NCI-H748 (cell line): ENCODE measurements around the gene SCUBE1.

ENCODE experiments used
- DNase-seq: peaks from one replicate; lab custom pipeline; 2025; ENCODE audit not compliant: unreplicated experiment; lab: John Stamatoyannopoulos, UW

The SCUBE1 gene

DNA sequence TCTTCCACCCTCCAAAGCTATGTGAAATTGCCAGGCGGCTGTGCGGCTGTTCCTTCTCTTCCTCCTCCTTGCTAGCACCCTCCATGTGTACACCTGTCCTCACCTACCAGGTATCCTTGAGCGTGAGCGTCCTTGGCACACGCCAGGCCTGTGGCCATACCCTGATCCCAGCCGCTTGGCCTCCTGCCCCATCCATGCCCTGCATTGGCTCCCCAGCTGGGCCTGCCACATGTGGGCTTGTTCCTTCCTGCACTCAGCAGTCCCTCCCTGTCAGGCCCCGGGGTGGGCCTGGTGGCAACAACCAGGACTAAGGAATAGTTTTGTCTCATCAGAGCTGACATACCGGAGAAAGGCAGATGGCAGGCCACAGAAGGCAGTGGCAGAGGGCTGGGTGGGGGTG, 40.0 kb downstream of the SCUBE1 start:
- no peak for DNase-seq

DNA sequence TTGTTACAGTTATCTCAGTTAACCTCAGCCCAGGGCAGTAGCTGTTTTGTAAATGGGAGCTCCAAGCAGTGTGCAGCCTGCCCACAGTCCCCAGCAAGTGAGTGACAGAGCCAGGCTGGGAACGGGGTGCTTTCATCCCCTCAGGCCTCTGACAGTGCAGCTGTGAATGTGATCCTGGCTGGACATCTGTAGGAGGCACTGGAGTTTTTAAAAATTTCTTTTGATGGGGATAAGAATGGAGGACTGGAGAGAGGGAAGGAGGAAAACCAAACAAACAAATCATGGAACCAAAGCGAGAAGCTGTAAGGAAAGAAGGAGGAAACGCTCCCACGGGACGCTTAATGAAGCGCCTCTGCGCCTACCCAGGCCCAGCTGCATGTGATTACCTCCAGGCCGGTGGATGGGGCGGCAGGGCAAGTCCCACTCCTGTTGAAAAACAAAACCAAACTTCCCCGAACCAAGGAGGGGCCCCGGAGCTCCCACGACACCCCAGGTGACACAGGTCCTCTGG, 40.6 kb downstream of the SCUBE1 start:
- DNase-seq = no peak

DNA sequence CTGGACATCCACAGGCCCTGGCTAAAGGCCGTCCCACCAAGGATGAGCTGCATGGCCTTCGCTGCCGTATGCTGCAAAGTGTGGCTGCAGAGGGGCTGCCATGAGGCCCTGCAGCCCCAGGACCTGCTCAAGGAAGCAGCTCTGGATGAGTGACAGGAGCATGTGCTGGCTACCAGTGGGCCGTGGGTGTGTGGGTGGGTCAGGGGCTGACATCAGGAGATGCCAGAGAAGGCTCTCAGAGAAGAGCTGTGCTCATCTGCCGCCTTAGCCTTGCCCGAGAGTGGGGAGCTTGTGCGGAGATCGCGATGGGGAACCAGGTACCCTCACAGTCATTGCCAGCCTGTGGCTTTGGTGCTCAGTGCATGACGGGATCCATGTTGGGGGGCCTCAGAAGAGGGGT, 41.3 kb downstream of the SCUBE1 start:
- no peak for DNase-seq

DNA sequence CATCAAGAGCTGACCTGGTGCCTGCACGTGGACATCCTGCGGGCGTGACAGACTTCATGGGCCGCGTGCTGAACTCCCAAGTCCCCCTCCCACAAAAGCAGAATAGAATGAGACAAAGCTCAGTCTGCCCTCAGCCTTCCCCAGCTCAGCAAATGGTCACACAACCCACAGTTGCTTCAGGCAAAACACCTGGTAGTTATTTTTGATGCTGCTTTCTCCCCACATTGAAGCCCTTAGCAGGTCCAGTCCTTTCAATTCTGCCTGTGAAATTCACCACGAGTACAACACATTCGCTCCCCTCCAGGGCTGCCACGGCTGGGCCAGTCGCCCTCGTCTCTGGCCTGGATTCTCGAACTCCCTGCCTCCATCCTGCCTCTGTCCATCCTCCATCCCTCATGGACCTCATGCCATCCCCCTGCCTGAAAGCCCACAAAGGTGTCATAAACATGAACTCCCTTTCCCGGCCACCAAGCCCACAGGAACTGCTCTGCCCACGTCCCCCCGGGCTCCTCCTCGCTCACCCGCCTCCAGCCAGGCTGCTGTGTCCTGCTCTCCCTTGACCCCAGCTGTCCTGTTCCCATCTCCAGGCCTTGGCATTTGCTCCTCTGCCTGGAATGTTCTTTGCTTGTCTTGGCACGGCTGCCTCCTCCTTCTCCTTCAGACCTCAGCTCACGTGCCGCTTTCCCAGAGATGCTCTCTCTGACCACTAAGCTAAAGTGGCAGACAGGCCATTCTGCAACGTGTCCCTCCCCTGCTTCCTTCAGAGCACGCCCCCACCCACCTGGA, 42.1 kb downstream of the SCUBE1 start:
- no peak for DNase-seq

DNA sequence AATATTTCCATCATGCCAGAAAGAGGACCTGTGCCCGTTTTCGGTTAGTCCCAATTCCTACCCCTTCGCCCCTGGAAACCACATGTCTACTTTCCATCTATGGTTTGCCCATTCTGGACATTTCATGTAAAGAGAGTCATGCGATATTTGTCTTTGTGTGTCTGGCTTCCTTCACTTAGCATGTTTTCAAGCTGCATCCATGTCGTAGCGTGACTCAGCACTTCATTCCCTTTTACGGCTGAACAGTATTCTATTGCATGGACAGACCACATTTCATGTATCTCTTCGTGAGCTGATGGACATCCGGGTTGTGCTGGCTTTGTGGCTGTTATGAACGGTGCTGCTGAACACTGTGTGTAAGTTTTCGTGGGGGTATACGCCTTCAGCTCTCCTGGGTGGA, 43.4 kb downstream of the SCUBE1 start:
- no peak for DNase-seq

DNA sequence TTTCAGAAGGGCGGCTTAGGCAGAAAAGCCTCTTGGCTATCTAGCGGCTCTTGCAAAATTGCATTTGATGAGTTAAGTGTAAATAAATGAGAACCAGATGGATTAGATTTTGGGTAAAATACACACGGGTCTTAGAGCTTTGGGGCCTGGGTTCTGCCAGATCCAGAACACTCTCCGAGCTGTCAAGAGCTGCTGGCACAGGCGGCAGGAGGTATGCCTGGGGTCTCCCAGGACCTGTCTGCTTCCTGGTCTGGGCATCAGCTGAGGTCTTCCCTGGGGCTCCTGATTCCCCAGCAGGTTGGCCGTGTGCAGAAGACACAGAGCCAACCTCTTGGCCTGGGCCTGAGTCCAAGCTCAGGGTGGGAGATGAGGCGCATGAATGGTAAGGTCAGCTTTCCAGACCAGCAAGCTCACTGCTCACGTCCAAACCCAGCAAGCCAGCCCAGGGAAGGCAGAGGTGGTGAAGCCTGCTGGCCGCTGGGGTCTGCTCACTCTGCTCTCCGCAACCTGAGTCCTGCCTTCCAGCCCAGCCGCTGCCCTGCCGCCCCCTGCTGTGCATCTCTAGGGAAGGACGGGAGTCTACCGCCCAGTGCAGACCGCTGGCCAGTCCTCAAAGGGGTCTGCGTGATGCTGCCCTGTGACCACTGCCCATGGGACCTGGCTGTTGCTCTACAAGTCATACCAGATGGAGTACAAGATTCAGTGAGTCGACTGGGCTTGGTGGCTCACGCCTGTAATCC, 44.9 kb downstream of the SCUBE1 start:
- DNase-seq = no peak

DNA sequence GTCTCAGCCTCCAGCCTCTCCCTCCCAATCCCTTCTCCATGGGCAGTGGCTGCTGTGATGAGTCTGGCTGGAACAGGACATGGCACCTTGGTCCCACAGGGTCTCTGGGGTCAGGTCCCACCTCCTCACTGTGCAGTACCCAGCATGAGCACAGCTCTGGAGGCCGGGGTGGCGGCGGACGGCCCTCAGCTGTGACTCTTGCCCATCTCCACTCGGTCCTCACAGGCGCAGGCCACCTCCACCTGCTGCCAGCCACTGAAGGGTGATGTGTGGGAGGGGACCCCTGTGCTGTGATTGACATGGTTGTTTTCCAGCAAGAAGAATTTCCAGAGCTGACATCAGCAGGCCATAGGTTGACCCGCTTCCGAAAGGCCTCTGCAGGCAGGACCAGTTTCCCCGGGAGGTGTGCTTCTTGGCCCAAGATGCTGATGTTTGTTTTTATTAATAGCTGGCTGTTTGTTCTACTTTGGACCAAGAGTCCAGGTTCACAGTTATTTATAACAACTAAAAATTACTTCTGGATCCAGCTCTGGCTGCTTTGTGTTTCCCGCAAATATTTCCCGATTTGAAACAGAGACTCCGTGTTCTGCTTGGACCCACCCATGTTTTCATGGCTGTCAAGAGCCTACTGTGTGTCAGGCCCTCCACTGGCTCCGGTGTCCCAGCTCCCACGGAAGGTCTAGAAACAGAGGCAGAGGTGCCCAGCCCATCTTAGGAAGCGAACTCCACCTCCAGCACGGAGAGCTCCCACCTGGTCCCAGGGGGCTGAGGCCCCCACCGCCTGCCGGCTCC, 45.7 kb downstream of the SCUBE1 start:
- no peak for DNase-seq

DNA sequence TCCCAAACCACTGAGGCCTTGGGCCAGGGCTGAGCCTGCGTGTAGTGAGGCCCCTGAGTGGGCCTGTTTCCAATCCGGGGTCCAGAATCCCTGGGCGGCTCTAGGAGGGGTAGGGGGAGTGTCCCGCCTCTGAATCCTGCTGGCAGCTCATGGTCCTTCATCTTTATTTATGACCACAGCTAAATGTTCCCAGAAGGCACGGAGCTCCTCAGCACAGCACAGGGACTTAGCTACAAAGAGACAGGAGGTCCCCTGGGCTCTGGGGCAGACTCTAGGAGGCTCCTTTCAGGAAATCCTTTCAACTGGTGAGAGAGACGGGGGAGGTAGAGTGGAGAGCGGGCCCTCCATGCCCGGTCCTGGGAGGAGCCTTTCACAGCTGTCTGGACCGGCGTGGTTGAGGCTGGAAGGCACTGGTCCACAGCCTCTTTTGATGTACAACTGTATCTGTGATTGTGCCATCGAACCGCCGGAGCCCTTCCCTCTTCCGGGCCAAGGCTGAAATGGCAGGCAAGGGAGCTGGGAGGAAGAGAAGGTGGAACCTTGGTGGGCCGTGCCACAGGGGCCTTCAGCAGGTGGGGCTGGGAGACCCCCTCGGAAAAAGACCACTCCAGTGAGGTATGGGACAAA, 46.8 kb downstream of the SCUBE1 start:
- DNase-seq = no peak

DNA sequence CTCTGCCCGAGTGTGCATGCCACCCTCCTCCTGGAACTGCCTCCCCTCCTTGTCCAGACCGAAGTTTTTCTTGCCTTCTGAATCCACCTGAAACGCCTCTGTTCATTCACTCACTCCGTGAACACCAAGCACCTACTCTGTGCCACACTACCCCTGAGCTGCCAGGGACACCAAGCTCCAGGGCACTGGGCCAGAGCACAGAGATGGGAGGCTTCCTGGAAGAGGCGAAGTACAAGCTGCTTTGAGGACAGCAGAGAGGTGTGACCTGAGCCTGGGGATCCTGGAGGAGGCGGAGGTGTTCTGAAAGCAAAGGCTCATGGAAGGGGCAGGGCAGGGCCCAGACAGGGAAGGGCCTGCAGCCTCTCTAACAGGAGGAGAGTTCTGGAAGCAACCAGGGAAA, 47.5 kb downstream of the SCUBE1 start:
- no peak for DNase-seq

DNA sequence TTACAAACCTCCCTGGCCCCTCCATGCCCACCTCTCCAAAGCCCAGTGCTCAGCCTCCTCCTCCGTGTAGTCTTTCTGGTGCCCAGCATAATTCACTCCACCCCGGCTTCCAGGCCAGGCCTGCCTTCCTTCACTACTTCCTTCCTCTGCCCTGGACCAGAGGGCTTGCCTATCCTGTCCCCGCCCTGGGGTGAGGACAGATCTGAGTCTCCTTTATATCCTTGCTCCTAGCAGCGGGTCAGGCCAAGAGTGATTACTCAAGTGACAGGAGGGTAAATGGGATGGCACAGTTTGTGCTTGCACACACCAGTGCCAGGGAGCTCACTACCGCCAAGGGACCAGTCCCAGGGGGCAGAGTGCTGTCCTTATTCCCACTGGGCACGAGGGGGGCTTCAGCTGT, 48.0 kb downstream of the SCUBE1 start:
- DNase-seq = no peak

DNA sequence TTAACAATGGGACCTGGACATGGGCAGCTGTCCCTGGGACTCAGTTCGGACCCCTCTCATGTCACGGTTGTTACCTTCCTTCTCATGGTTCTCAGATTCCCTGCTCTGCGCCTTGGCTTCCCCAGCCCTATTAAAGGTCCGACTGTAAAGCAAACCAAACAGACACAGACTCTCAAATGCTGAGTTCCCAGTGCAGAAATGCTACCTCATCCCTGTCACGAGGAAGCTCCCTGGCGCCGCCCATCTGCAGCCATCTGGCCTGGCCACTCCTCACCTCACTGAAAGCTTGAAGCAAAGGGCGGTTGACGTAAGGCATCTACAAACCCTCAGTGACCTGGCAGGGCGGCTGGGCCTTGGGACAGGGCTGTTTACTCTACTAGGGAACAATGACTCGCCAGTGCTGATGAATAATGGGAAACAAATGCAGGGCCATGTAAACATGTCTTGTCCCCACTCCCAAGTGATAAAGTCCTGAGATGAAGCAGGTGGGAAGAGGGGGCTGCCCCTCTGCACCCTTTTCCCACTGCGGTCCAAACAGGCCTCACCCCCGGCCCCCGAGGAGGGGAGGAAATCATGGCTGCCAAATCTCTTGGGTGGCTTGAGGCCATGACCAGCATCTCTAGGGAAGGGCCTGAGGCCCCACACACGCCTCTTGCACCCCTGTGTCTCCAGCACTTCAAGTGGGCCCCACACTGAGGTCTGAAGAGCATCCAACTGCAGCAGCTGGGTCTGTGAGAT, 49.3 kb downstream of the SCUBE1 start:
- DNase-seq = peak; percentile 29

DNA sequence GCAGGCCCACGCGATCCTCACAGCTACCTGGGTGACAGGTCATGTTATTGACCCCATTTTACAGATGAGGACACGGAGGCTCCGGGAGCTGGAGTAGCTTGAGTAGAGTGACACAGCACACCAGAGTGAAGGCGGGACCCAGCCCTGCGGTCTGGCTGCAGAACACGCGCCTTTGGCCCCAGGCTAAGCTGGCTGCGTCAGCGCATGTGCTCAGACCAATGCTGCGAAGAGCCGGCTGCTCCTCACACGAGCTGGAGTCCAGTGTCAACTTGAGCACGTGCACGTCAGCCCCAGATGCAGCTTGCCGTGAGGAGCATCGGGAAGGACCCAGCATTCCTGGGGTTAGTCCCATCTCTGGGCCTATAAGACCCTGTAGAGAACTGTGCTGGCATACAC, 49.9 kb downstream of the SCUBE1 start:
- DNase-seq = no peak

DNA sequence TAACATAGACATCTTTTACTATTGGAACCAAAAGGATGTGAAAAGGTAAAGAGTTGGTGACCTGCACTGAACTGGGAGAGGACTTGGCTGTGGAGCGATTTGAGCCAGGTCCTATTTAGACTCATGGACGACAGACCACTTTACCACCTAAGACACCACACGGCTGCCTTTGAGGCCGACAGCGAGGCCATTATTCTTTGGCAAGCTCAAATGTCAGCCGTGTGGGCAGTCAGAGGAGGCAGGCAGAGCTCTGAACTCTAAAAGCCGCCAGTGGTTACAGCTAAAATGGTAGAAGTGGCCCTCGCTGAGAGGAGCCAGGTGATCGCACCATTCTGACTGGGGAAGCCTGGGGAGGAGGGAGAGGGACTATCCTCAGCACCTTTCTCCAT, 50.5 kb downstream of the SCUBE1 start:
- no peak for DNase-seq

DNA sequence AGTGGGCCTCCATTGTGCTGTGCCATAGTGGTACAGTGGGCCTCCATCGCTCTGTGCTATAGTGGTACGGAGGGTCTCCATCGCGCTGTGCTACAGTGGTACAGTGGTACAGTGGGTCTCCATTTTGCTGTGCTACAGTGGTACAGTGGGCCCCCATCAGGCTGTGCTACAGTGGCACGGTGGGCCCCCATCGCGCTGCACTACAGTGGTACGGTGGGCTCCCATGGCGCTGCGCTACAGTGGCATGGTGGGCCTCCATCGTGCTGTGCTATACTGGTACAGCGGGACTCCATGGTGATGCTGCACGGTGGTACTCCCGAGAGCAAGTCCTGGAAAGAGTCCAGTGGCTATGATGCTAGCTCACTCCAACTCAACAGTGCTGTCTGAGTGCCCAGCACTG, 51.8 kb downstream of the SCUBE1 start:
- DNase-seq = no peak

DNA sequence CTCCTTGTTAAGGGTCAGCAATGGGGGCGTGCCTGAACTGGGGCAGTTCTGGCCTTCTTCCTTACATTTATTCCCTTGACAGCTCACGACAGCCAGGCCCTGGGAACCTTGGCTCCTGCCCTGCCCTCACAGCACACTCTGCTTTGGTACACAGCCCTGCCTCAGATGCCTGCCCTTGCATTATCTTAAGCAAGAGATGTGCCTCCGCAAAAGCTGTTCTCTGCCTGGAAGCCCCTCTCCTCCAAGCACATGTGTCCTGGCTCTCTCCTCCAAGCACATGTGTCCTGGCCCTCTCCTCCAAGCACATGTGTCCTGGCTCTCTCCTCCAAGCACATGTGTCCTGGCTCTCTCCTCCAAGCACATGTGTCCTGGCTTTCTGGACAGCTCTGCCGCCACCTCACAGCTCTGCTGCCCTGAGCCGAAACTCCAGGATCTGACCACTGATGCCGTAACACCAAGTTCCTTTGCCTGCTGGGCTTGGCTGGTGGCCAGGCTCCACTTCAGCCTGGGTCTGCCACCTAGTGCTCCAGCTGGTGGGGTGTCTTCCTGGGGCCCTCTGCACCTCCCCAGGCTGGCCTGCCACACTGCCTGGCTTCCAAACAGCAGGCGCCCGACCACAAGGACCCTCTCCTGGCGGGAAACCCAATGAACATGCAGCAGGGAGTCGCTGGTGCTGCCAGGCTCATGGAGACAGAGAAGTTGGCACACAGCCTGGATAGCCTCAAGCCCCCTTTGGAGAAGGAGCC, 53.0 kb downstream of the SCUBE1 start:
- no peak for DNase-seq

DNA sequence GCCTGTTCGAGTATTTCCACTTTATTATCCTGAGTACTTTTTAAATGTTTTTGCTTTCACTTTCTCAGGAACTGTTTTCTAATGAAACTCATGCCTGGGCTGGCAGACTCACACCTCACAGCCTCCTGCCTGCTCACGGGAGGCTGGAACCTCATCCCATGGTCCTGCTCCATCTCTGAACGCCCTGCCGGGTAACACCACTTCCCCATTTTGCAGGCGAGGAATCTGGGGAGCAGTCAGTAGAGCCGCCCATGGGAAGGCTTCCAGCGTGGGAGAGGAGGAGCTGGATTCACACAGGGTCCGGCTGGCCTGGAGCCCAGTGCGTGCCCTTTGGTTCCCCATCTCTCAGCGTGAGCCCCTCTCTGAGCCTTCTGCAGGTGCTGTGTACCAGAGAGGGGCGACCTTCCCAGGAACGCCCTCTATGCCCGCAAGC, 53.6 kb downstream of the SCUBE1 start:
- DNase-seq = no peak

DNA sequence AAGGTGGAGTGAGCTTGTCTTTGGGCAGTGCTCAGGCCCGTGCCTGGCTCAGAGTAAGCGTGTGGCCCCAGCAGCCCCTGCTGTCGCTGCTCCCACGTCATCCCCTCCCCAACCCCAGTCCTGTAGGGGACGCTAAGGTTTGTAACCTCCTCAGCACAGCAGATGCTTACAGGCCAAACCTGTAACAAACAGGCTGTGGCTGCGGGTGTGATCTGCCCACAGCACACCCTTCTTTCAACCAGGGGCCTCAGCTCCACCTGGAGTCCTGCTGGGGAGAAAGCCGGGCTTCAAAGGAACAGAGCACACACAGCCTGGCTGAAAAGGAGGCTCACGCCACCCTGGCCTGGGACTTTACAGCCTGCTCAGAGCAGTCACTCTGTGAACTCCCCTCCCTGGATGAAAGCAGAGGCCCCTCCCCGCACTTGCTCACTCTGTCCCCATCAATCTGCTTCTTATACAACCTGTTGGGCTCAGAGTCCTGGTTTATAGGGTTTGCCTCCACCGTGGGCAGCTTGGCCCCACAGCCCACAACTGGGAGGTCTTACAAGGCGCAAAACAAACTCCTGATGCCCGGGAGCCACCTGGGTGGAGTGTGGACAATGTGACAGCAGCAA, 54.3 kb downstream of the SCUBE1 start:
- DNase-seq = no peak

DNA sequence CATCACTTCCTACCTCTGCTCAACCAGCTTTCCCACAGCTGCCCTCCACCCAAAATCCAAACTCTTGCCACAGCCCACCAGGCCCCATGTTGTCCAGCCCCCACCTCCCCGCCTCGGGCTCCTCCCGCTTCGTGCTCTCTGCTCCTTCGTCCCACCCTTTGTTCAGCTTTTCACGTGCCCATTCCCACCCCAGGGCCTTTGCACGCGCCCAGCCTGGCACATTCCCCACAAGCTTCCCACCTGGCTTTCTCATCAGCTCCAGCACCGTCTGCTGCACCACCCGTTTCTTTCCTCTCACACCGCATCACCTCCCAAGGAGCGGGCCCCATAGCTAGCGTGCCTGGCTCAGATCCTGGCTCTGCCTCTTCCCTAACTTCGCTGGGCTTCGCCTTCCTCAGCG, 54.8 kb downstream of the SCUBE1 start:
- DNase-seq = no peak

DNA sequence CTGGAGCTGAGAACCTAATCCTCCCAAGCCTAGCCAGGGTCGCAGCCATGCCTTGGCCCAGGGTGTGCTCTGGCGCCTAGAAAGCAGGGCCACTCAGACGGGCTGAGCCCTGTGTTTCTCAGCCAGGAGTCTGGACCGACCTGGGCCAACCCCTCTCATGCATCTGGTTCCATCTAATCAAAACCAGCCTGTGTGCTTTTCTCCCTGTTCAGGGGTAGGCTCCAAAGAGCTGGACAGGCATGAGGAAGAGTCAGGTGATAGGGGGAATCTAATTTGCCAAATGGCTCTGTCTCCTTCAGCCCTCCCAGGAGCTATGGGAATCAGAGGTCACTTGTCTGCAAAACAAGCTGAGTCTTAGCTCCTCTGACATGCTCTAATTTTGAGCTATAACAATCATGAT, 55.7 kb downstream of the SCUBE1 start:
- no peak for DNase-seq
